Neural progenitor cell (in vitro differentiated cells): ENCODE measurements around the gene UBC. TPM values are rescaled to one million over a fixed set of nuclear protein-coding genes. Genes with fewer than 3 reads are reported as not detected.

ENCODE experiments used
- DNase-seq: peaks from one replicate; pipeline ENCODE4 v3.0.0-alpha.2; 2016; ENCODE audit warnings: low spot score
- H2AFZ ChIP-seq: fragments of 200-600 bp; sonication (generic); replicated peaks from 2 replicates; pipeline ENCODE4 v1.6.1; 2016; ENCODE audit warnings: antibody characterized with exemption
- H3F3A ChIP-seq: fragments of 200-600 bp; sonication (generic); 2 replicates; pipeline ENCODE4 v1.6.1; 2016; ENCODE audit warnings: antibody characterized with exemption, low read depth
- H3K27ac ChIP-seq: fragments of 200-600 bp; sonication (generic); 2 replicates; pipeline ENCODE4 v1.5.1; 2016; ENCODE audit warnings: mild to moderate bottlenecking
- H3K27me3 ChIP-seq: fragments of 200-600 bp; sonication (generic); 2 replicates; pipeline ENCODE4 v1.6.1; 2016; ENCODE audit warnings: mild to moderate bottlenecking, moderate library complexity
- H3K36me3 ChIP-seq: fragments of 200-600 bp; sonication (generic); 2 replicates; pipeline ENCODE4 v1.5.1; 2016
- H3K4me1 ChIP-seq: fragments of 200-600 bp; sonication (generic); 2 replicates; pipeline ENCODE4 v1.6.1; 2016; ENCODE audit warnings: mixed run types
- H3K4me2 ChIP-seq: fragments of 200-600 bp; sonication (generic); 2 replicates; pipeline ENCODE4 v1.6.1; 2016
- H3K4me3 ChIP-seq: fragments of 200-600 bp; sonication (generic); 2 replicates; pipeline ENCODE4 v1.5.1; 2016
- H3K79me2 ChIP-seq: fragments of 200-600 bp; sonication (generic); 2 replicates; pipeline ENCODE4 v1.6.1; 2016; ENCODE audit warnings: low read depth
- H3K9ac ChIP-seq: fragments of 200-600 bp; sonication (generic); 2 replicates; pipeline ENCODE4 v1.6.1; 2016
- H3K9me3 ChIP-seq: fragments of 200-600 bp; sonication (generic); 2 replicates; pipeline ENCODE4 v1.5.1; 2016; ENCODE audit warnings: low read depth
- H4K20me1 ChIP-seq: fragments of 200-600 bp; sonication (generic); 2 replicates; pipeline ENCODE4 v1.6.1; 2016; ENCODE audit warnings: low read depth
- H3K27ac Mint-ChIP-seq: 3 replicates; pipeline ENCODE4 v1.8.0; 2021; ENCODE audit warnings: mixed read lengths
- H3K27me3 Mint-ChIP-seq: 2 replicates; pipeline ENCODE4 v1.8.0; 2022; ENCODE audit warnings: low read depth, mild to moderate bottlenecking, inconsistent platforms, moderate library complexity, mixed read lengths; ENCODE audit not compliant: insufficient read depth
- H3K36me3 Mint-ChIP-seq: 3 replicates; pipeline ENCODE4 v1.8.0; 2021; ENCODE audit warnings: mixed read lengths
- H3K4me1 Mint-ChIP-seq: 3 replicates; pipeline ENCODE4 v1.8.0; 2021; ENCODE audit warnings: mixed read lengths
- H3K4me3 Mint-ChIP-seq: 3 replicates; pipeline ENCODE4 v1.8.0; 2021; ENCODE audit warnings: mild to moderate bottlenecking, moderate library complexity, mixed read lengths
- H3K9me3 Mint-ChIP-seq: 3 replicates; pipeline ENCODE4 v1.8.0; 2020; ENCODE audit warnings: mixed read lengths
- CTCF ChIP-seq: fragments of 200-600 bp; sonication (generic); IDR thresholded peaks from 2 replicates; pipeline ENCODE4 v1.5.1; 2017; ENCODE audit warnings: antibody characterized with exemption, mild to moderate bottlenecking
- EZH2 ChIP-seq: fragments of 200-600 bp; sonication (generic); IDR thresholded peaks from 2 replicates; pipeline ENCODE4 v1.6.1; 2017; ENCODE audit warnings: antibody characterized with exemption, mild to moderate bottlenecking, moderate library complexity
- EZH2phosphoT487 ChIP-seq: fragments of 200-600 bp; sonication (generic); IDR thresholded peaks from 2 replicates; pipeline ENCODE4 v1.6.1; 2017; ENCODE audit warnings: antibody characterized with exemption
- total RNA-seq: library from RNA; depleted of rRNA; stranded (reverse); fragments of >200 nt; gene quantifications from 2 replicates; pipeline ENCODE4 v1.2.3, GENCODE V29; 2015; ENCODE audit warnings: low replicate concordance

UBC gene
- 857 and 897 TPM in 2 replicates for total RNA-seq

GRCh38 chr12:124914392-124915238 is at the start of gene UBC:
UBC (minus strand) TSS chr12:124914650; CDS start chr12:124913771, 879 bp downstream.
- Histone ChIP-seq H3K4me1 (peaks cover 32% of the 10 kb centered on the region), H3K9me3 (no peaks in the 10 kb centered on the region), H2AFZ (peak within 1 kb of the TSS; percentile 98), H3F3A (peaks cover 61% of the 10 kb centered on the region), H3K9ac (peak within 1 kb of the TSS; percentile 97), H3K79me2 (peaks cover 50% of the 10 kb centered on the region), H3K27ac (peak within 1 kb of the TSS; percentile 99), H4K20me1 (peaks cover 44% of the 10 kb centered on the region), H3K36me3 (no peaks in the 10 kb centered on the region), H3K27me3 (no peaks in the 10 kb centered on the region), H3K4me3 (peak within 1 kb of the TSS; percentile 90), H3K4me2 (peak within 1 kb of the TSS; percentile 84)
- Mint-ChIP-seq H3K9me3 (peaks cover 5% of the 10 kb centered on the region), H3K4me1 (peaks cover 75% of the 10 kb centered on the region), H3K4me3 (peak within 1 kb of the TSS; percentile 100), H3K36me3 (peaks cover 32% of the 10 kb centered on the region), H3K27ac (peak within 1 kb of the TSS; percentile 100), H3K27me3 (peaks cover 28% of the 10 kb centered on the region)
- no peak for TF ChIP-seq EZH2phosphoT487
- no peak for TF ChIP-seq EZH2
- no peak for TF ChIP-seq CTCF
- peak; percentile 95 for DNase-seq

- Histone ChIP-seq H3K9me3 (no peaks in the 10 kb centered on the region), H3K4me3 (no peak overlapping the region), H3K27me3 (no peaks in the 10 kb centered on the region), H2AFZ (no peak overlapping the region), H3K9ac (no peak overlapping the region), H3K36me3 (no peaks in the 10 kb centered on the region), H3K27ac (no peak overlapping the region), H3K4me1 (no peaks in the 10 kb centered on the region), H3K4me2 (no peak overlapping the region), H3K79me2 (no peaks in the 10 kb centered on the region), H4K20me1 (no peaks in the 10 kb centered on the region), H3F3A (no peaks in the 10 kb centered on the region)
- Mint-ChIP-seq H3K27me3 (peaks cover 4% of the 10 kb centered on the region), H3K4me1 (no peaks in the 10 kb centered on the region), H3K9me3 (no peaks in the 10 kb centered on the region), H3K4me3 (no peak overlapping the region), H3K27ac (no peak overlapping the region), H3K36me3 (peaks cover 18% of the 10 kb centered on the region)
- DNase-seq = no peak
- TF ChIP-seq CTCF = no peak
- TF ChIP-seq EZH2phosphoT487 = no peak
Observed at GRCh38 chr12:124963211-124963610, 48.8 kb upstream of the UBC start.

GRCh38 chr12:124961055-124961454 is 46.6 kb upstream of the UBC start:
- Histone ChIP-seq H3K9me3 (no peaks in the 10 kb centered on the region), H3F3A (no peaks in the 10 kb centered on the region), H3K27ac (no peak overlapping the region), H3K36me3 (no peaks in the 10 kb centered on the region), H3K4me2 (no peak overlapping the region), H3K4me3 (no peak overlapping the region), H3K79me2 (no peaks in the 10 kb centered on the region), H4K20me1 (no peaks in the 10 kb centered on the region), H2AFZ (no peak overlapping the region), H3K27me3 (no peaks in the 10 kb centered on the region), H3K4me1 (no peaks in the 10 kb centered on the region), H3K9ac (no peak overlapping the region)
- no peak overlapping the region for H3K4me3 Mint-ChIP-seq
- no peaks in the 10 kb centered on the region for H3K4me1 Mint-ChIP-seq
- TF ChIP-seq CTCF (no peak), EZH2 (no peak), EZH2phosphoT487 (no peak)
- H3K36me3 Mint-ChIP-seq = peaks cover 21% of the 10 kb centered on the region
- DNase-seq = no peak
- no peaks in the 10 kb centered on the region for H3K9me3 Mint-ChIP-seq
- peaks cover 5% of the 10 kb centered on the region for H3K27me3 Mint-ChIP-seq
- H3K27ac Mint-ChIP-seq = peak overlapping the region; percentile 42
